TTC549 (cell line): Measurements from ENCODE around the gene INPPL1.
"Not testable (repeated sequence)": the region's sequence is repeated elsewhere in the genome, so short reads cannot be mapped to it uniquely, and the experiment has no call there.

ENCODE experiments used
- FAIRE-seq: peaks from 2 replicates; lab custom pipeline; 2012; peaks lifted over from hg19 to GRCh38; lab: Jason Lieb, UNC

The INPPL1 gene

GRCh38 chr11:72224564-72225410 is at the start of gene INPPL1:
TSS of gene INPPL1 (plus strand) at chr11:72224767. CDS start at chr11:72224985, 218 bp downstream.
- FAIRE-seq: no peak

GRCh38 chr11:72177656-72178055 is 46.9 kb upstream of the INPPL1 start:
- no peak for FAIRE-seq

- no peak for FAIRE-seq
Observed at GRCh38 chr11:72179049-72179803, 45.3 kb upstream of the INPPL1 start.

- FAIRE-seq: no peak
Observed at GRCh38 chr11:72179804-72180396, 44.7 kb upstream of the INPPL1 start.

- not testable (repeated sequence) for FAIRE-seq
Observed at GRCh38 chr11:72180892-72181552, 43.5 kb upstream of the INPPL1 start.

GRCh38 chr11:72181553-72181958 is 43.0 kb upstream of the INPPL1 start:
- FAIRE-seq: not testable (repeated sequence)

- no peak for FAIRE-seq
Observed at GRCh38 chr11:72188267-72188666, 36.3 kb upstream of the INPPL1 start.

GRCh38 chr11:72189455-72190250 is 34.9 kb upstream of the INPPL1 start:
- no peak for FAIRE-seq

- no peak for FAIRE-seq
Observed at GRCh38 chr11:72190631-72191071, 33.9 kb upstream of the INPPL1 start.

GRCh38 chr11:72191961-72192381 is 32.6 kb upstream of the INPPL1 start, which contains the start of gene FOLR1:
TSS of gene FOLR1 (plus strand) at chr11:72192140. CDS start at chr11:72192174, 34 bp downstream.
- FAIRE-seq: no peak

GRCh38 chr11:72195518-72196270 is 28.9 kb upstream of the INPPL1 start:
- FAIRE-seq: no peak

- not testable (repeated sequence) for FAIRE-seq
Observed at GRCh38 chr11:72201445-72201844, 23.1 kb upstream of the INPPL1 start.

- no peak for FAIRE-seq
Observed at GRCh38 chr11:72202571-72202970, 22.0 kb upstream of the INPPL1 start.

GRCh38 chr11:72203163-72203562 is 21.4 kb upstream of the INPPL1 start:
- FAIRE-seq: no peak

- FAIRE-seq: no peak
Observed at GRCh38 chr11:72204886-72205285, 19.7 kb upstream of the INPPL1 start.

- FAIRE-seq: not testable (repeated sequence)
Observed at GRCh38 chr11:72206794-72207193, 17.8 kb upstream of the INPPL1 start.

GRCh38 chr11:72208281-72208680 is 16.3 kb upstream of the INPPL1 start:
- FAIRE-seq: no peak

GRCh38 chr11:72209101-72209500 is 15.5 kb upstream of the INPPL1 start:
- no peak for FAIRE-seq

GRCh38 chr11:72216638-72217037 is 7.9 kb upstream of the INPPL1 start, which contains the start of gene FOLR2:
TSS of gene FOLR2 (plus strand) at chr11:72216794. CDS start at chr11:72218585, 1,791 bp downstream.
- no peak for FAIRE-seq

- no peak for FAIRE-seq
Observed at GRCh38 chr11:72217841-72218240, 6.7 kb upstream of the INPPL1 start.
